GM12864 (cell line): Measurements from ENCODE around the gene CTAGE1.

Experiments used
- DNase-seq: peaks from one replicate; pipeline ENCODE4 v3.0.0-alpha.2; 2011; ENCODE audit warnings: low read depth
- H3K4me3 ChIP-seq: 2 replicates; pipeline ENCODE4 v1.5.1; 2011; ENCODE audit warnings: mild to moderate bottlenecking, low read depth, low read length, control low read depth
- TF ChIP-seq, protein P1 (sequence below): IDR thresholded peaks from 2 replicates; pipeline ENCODE4 v1.5.1; 2011; ENCODE audit warnings: low read depth, mild to moderate bottlenecking, moderate library complexity, low read length, control low read depth, inconsistent platforms; ENCODE audit errors: missing control alignments

CTAGE1 gene

DNA sequence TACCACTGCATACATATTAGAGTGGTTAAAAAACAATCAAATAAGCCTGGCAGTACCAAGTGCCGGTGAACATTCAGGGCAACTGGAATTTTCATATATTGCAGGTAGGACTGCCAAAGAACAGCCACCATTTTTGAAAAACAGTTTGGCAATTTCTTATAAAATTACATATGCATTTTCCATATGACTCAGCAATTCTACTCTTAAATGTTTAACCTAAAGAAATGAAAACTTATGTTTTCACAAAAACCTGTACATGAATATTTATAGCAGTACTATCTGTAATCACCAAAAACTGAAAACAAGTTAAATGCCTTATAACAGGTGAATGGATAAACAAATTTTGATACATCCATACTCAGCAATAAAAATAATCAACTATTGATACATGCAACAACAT is 39.9 kb downstream of the CTAGE1 start:
- no peak overlapping the region for H3K4me3 ChIP-seq
- no peak for DNase-seq
- TF ChIP-seq, protein P1, sequence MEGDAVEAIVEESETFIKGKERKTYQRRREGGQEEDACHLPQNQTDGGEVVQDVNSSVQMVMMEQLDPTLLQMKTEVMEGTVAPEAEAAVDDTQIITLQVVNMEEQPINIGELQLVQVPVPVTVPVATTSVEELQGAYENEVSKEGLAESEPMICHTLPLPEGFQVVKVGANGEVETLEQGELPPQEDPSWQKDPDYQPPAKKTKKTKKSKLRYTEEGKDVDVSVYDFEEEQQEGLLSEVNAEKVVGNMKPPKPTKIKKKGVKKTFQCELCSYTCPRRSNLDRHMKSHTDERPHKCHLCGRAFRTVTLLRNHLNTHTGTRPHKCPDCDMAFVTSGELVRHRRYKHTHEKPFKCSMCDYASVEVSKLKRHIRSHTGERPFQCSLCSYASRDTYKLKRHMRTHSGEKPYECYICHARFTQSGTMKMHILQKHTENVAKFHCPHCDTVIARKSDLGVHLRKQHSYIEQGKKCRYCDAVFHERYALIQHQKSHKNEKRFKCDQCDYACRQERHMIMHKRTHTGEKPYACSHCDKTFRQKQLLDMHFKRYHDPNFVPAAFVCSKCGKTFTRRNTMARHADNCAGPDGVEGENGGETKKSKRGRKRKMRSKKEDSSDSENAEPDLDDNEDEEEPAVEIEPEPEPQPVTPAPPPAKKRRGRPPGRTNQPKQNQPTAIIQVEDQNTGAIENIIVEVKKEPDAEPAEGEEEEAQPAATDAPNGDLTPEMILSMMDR, result no peak

DNA sequence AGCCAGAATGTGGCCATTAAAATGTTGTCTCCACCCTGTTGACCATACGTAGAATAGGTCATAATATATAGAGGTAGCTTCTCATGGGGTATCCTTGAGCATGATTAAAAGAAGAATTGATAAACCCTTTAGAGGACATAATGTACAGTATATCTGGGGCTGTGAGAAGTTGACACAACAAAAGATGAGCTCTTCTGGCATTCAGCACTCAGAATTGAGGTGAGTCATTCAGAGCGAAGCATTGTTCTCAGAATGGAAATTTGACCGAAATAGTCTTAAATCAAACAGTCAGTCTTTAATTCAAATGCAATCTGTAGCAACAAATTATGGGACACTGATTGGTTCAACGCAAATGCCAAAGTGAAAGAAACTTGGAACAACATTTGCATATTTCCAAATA is 47.3 kb downstream of the CTAGE1 start:
- TF ChIP-seq, protein P1, result no peak
- H3K4me3 ChIP-seq, result no peak overlapping the region
- DNase-seq, result no peak

DNA sequence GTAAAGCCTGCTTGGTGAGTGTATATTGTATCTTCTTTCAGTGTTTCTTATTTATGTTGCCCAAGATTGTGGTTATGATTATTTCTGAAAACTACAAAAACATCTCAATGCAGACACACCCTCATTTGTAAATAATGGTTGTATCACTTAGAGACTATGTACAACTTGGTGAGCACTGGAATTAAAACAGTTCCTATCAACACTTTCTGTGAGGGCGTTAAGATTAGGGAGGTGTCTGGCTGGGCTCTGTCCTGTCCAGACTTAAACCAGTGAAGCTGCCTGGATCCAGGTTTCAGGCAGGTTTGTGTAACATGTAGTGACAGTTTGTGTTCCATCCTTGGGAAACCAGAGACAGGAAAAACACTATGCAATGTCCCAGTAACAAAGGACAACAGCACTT is 49.7 kb downstream of the CTAGE1 start:
- DNase-seq, result no peak
- no peak overlapping the region for H3K4me3 ChIP-seq
- TF ChIP-seq, protein P1, result no peak

DNA sequence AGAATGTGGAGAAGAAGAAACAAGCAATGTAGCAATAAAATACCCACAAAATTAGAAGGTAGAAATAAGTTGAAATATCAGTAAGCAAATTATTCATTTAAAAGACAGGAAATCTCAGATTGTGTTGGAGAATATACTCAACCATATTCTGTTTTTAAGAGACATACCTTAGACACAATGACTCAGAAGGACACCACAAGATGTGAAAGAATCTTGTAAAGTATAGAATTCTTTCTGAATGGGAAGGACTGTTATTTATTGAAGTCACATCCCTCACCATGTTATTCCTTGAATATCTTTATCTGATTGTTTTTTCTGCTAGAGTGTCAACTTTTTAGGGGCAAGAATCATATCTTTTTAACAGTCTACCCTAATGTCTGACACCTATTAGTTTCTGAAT is 50.4 kb downstream of the CTAGE1 start:
- no peak for DNase-seq
- no peak overlapping the region for H3K4me3 ChIP-seq
- TF ChIP-seq, protein P1, result no peak

DNA sequence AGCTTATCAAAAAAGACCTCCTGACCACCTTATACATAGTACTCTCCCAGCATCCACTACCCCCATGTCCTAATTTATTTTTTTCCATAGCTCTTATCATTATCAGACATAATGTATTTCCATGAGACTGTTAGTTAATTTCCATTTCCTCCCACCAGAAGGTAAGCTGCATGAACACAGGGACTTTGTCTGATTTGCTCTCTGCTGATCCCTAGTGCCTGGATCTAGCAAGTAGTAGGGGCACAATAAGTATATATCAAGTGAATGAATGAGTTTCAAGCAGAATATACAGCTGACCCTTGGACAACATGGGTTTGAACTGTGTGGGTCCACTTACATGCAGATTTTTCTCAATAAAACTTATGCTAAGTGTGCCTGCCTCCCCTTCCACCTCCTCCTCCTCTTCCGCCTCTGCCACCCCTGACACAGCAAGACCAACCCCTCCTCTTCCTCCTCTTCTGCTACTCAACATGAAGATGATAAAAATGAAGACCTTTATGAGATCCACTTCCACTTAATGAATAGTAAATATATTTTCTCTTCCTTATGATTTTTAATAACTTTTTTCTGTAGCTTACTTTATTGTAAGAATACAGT is 53.8 kb downstream of the CTAGE1 start:
- TF ChIP-seq, protein P1, result no peak
- H3K4me3 ChIP-seq, result no peak overlapping the region
- no peak for DNase-seq
